ENCODE data around the gene CD81.

GRCh38 chr11:2445746-2446551, 68.8 kb downstream of the CD81 start:
- TF ChIP-seq, protein P1, sequence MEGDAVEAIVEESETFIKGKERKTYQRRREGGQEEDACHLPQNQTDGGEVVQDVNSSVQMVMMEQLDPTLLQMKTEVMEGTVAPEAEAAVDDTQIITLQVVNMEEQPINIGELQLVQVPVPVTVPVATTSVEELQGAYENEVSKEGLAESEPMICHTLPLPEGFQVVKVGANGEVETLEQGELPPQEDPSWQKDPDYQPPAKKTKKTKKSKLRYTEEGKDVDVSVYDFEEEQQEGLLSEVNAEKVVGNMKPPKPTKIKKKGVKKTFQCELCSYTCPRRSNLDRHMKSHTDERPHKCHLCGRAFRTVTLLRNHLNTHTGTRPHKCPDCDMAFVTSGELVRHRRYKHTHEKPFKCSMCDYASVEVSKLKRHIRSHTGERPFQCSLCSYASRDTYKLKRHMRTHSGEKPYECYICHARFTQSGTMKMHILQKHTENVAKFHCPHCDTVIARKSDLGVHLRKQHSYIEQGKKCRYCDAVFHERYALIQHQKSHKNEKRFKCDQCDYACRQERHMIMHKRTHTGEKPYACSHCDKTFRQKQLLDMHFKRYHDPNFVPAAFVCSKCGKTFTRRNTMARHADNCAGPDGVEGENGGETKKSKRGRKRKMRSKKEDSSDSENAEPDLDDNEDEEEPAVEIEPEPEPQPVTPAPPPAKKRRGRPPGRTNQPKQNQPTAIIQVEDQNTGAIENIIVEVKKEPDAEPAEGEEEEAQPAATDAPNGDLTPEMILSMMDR (IDR thresholded peaks at IDR 0.05; ENCODE audit: low read depth, low read length) = no peak
- TF ChIP-seq EZH2phosphoT487 (IDR thresholded peaks at IDR 0.05; ENCODE audit: low read depth) = no peak
